ENCODE measurements around the gene BTRC. TPM values are rescaled to one million over a fixed set of nuclear protein-coding genes. Genes with fewer than 3 reads are reported as not detected.

BTRC gene
- total RNA-seq, 1 experiment from 2014 or later: 22.4 TPM

GRCh38 chr10:101493249-101493648 lies 139.3 kb downstream of the BTRC start:
- H3K27me3 Mint-ChIP-seq (ENCODE audit: low read depth): no peaks in the 10 kb centered on the region
- H3K27ac Mint-ChIP-seq: no peak overlapping the region
- POLR2A ChIA-PET: no interaction called here
- no peaks in the 10 kb centered on the region for H3K9me3 Mint-ChIP-seq
- CTCF ChIA-PET: interaction anchor here (1.4 to 2.5 kb wide), 3 partner anchors 26 to 192 kb away, joined by 4 to 26 read pairs (median 13); no protein-coding TSS in a partner anchor
- peaks cover 39% of the 10 kb centered on the region for H3K4me1 Mint-ChIP-seq
- H3K4me3 Mint-ChIP-seq: no peak overlapping the region
- no peak for DNase-seq (ENCODE audit: low spot score)
- no peaks in the 10 kb centered on the region for H3K36me3 Mint-ChIP-seq
- no peak for TF ChIP-seq NR3C1 (CRISPR knock-in tag; conservative IDR thresholded peaks at IDR 0.05; ENCODE audit: low read depth)
- TF ChIP-seq TEAD1 (CRISPR knock-in tag; IDR thresholded peaks at IDR 0.05): no peak
- TF ChIP-seq, protein P1, sequence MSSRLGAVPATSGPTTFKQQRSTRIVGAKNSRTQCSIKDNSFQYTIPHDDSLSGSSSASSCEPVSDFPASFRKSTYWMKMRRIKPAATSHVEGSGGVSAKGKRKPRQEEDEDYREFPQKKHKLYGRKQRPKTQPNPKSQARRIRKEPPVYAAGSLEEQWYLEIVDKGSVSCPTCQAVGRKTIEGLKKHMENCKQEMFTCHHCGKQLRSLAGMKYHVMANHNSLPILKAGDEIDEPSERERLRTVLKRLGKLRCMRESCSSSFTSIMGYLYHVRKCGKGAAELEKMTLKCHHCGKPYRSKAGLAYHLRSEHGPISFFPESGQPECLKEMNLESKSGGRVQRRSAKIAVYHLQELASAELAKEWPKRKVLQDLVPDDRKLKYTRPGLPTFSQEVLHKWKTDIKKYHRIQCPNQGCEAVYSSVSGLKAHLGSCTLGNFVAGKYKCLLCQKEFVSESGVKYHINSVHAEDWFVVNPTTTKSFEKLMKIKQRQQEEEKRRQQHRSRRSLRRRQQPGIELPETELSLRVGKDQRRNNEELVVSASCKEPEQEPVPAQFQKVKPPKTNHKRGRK (CRISPR knock-in tag; IDR thresholded peaks at IDR 0.05; ENCODE audit: borderline replicate concordance): no peak
- no peak for TF ChIP-seq SP1 (CRISPR knock-in tag; conservative IDR thresholded peaks at IDR 0.05)
- TF ChIP-seq ZBTB21 (CRISPR knock-in tag; IDR thresholded peaks at IDR 0.05; ENCODE audit: borderline replicate concordance): no peak
- TF ChIP-seq MXD4 (CRISPR knock-in tag; IDR thresholded peaks at IDR 0.05; ENCODE audit: borderline replicate concordance): no peak
- no peak for TF ChIP-seq NFYB (CRISPR knock-in tag; conservative IDR thresholded peaks at IDR 0.05; ENCODE audit: low read depth)
- TF ChIP-seq, protein P2, sequence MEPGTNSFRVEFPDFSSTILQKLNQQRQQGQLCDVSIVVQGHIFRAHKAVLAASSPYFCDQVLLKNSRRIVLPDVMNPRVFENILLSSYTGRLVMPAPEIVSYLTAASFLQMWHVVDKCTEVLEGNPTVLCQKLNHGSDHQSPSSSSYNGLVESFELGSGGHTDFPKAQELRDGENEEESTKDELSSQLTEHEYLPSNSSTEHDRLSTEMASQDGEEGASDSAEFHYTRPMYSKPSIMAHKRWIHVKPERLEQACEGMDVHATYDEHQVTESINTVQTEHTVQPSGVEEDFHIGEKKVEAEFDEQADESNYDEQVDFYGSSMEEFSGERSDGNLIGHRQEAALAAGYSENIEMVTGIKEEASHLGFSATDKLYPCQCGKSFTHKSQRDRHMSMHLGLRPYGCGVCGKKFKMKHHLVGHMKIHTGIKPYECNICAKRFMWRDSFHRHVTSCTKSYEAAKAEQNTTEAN (CRISPR knock-in tag; IDR thresholded peaks at IDR 0.05): no peak
- TF ChIP-seq, protein P3, sequence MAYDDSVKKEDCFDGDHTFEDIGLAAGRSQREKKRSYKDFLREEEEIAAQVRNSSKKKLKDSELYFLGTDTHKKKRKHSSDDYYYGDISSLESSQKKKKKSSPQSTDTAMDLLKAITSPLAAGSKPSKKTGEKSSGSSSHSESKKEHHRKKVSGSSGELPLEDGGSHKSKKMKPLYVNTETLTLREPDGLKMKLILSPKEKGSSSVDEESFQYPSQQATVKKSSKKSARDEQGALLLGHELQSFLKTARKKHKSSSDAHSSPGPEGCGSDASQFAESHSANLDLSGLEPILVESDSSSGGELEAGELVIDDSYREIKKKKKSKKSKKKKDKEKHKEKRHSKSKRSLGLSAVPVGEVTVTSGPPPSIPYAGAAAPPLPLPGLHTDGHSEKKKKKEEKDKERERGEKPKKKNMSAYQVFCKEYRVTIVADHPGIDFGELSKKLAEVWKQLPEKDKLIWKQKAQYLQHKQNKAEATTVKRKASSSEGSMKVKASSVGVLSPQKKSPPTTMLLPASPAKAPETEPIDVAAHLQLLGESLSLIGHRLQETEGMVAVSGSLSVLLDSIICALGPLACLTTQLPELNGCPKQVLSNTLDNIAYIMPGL (CRISPR knock-in tag; IDR thresholded peaks at IDR 0.05): no peak
- TF ChIP-seq, protein P4, sequence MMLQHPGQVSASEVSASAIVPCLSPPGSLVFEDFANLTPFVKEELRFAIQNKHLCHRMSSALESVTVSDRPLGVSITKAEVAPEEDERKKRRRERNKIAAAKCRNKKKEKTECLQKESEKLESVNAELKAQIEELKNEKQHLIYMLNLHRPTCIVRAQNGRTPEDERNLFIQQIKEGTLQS (CRISPR knock-in tag; conservative IDR thresholded peaks at IDR 0.05): no peak
- no peak for TF ChIP-seq SMAD3 (CRISPR knock-in tag; IDR thresholded peaks at IDR 0.05; ENCODE audit: borderline replicate concordance)
- no peak for TF ChIP-seq ZNF281 (CRISPR knock-in tag; IDR thresholded peaks at IDR 0.05)
- no peak for TF ChIP-seq JAZF1 (CRISPR knock-in tag; IDR thresholded peaks at IDR 0.05)
- no peak for ATAC-seq

DNA sequence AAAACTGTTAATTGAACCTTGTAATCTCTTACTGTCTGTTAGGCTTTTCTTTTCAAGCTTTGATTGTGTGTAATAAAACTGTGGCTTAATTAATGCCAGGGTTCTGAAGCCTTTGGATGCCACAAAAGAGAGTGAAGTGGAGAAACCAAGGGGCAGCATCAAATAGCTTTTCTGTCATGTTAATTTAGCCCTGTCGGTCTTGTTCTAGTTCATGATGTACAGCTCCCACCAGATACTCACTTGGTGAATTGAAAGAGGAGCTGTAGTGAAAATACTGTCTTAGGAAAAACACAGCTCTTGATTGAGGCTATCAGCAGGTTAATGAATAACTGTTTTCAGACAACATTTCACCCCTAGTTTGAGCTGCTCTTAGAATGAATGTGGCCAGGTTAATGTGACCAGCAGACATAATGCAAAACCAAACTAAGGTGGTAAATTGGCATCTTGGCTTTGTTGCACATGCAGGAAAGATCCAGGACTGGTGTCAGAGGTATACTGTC lies 139.9 kb downstream of the BTRC start:
- no peak overlapping the region for H3K4me3 Mint-ChIP-seq
- CTCF ChIA-PET: interaction anchor here (0.6 to 2.5 kb wide), 5 partner anchors 12 to 192 kb away, joined by 3 to 26 read pairs (median 4); no protein-coding TSS in a partner anchor
- no peaks in the 10 kb centered on the region for H3K9me3 Mint-ChIP-seq
- POLR2A ChIA-PET: no interaction called here
- H3K27me3 Mint-ChIP-seq (ENCODE audit: low read depth): no peaks in the 10 kb centered on the region
- peak overlapping the region; percentile 91 for H3K27ac Mint-ChIP-seq
- DNase-seq (ENCODE audit: low spot score): no peak
- ATAC-seq: no peak
- no peaks in the 10 kb centered on the region for H3K36me3 Mint-ChIP-seq
- peaks cover 37% of the 10 kb centered on the region for H3K4me1 Mint-ChIP-seq
- TF ChIP-seq, protein P1 (CRISPR knock-in tag; IDR thresholded peaks at IDR 0.05; ENCODE audit: borderline replicate concordance): no peak
- TF ChIP-seq JUN (CRISPR knock-in tag; IDR thresholded peaks at IDR 0.05): no peak
- TF ChIP-seq FOXP1 (CRISPR knock-in tag; IDR thresholded peaks at IDR 0.05; ENCODE audit: borderline replicate concordance): no peak
- no peak for TF ChIP-seq NR2C2 (CRISPR knock-in tag; IDR thresholded peaks at IDR 0.05)
- no peak for TF ChIP-seq TP53 (CRISPR knock-in tag; IDR thresholded peaks at IDR 0.05)
- TF ChIP-seq, protein P3 (CRISPR knock-in tag; IDR thresholded peaks at IDR 0.05): no peak
- no peak for TF ChIP-seq AFF4 (CRISPR knock-in tag; IDR thresholded peaks at IDR 0.05; ENCODE audit: borderline replicate concordance)
- TF ChIP-seq JAZF1 (CRISPR knock-in tag; IDR thresholded peaks at IDR 0.05): no peak
